K562 (cell line): ENCODE measurements around the gene NUFIP1.

ENCODE experiments used
- BHLHE40 ChIP-seq: IDR thresholded peaks from 2 replicates; pipeline ENCODE4 v1.6.1; 2011; ENCODE audit warnings: low read length, improper control_type of control experiment
- SREBF2 ChIP-seq: sonication (generic); formaldehyde crosslinking; IDR thresholded peaks from 2 replicates; pipeline ENCODE4 v1.4.0; 2020; ENCODE audit warnings: mild to moderate bottlenecking, missing genetic modification reagents
- STAT5A ChIP-seq: IDR thresholded peaks from 2 replicates; pipeline ENCODE4 v1.6.1; 2012; ENCODE audit warnings: low read length, inconsistent platforms, borderline replicate concordance
- TGIF2 ChIP-seq: sonication (generic); formaldehyde crosslinking; IDR thresholded peaks from 2 replicates; pipeline ENCODE4 v1.8.1; 2022; ENCODE audit warnings: mild to moderate bottlenecking, missing genetic modification reagents, moderate library complexity
- TF ChIP-seq, protein P1 (sequence below), 2 experiments: fragments of 450-650 bp in 1 of 2; sonication (generic) in 1 of 2; formaldehyde crosslinking in 1 of 2; IDR thresholded peaks; 2 replicates each; pipeline versions ENCODE4 v1.7.1 to v1.9.0; 2016 to 2022; ENCODE audit warnings: inconsistent platforms in 1 of 2, mild to moderate bottlenecking in 1 of 2, missing genetic modification reagents in 1 of 2

GRCh38 chr13:44954224-44954623 is 35.0 kb downstream of the NUFIP1 start:
- TF ChIP-seq TGIF2 (CRISPR knock-in tag), result no peak
- no peak for TF ChIP-seq STAT5A
- TF ChIP-seq SREBF2 (CRISPR knock-in tag), result no peak
- TF ChIP-seq BHLHE40, result no peak
- TF ChIP-seq, protein P1, sequence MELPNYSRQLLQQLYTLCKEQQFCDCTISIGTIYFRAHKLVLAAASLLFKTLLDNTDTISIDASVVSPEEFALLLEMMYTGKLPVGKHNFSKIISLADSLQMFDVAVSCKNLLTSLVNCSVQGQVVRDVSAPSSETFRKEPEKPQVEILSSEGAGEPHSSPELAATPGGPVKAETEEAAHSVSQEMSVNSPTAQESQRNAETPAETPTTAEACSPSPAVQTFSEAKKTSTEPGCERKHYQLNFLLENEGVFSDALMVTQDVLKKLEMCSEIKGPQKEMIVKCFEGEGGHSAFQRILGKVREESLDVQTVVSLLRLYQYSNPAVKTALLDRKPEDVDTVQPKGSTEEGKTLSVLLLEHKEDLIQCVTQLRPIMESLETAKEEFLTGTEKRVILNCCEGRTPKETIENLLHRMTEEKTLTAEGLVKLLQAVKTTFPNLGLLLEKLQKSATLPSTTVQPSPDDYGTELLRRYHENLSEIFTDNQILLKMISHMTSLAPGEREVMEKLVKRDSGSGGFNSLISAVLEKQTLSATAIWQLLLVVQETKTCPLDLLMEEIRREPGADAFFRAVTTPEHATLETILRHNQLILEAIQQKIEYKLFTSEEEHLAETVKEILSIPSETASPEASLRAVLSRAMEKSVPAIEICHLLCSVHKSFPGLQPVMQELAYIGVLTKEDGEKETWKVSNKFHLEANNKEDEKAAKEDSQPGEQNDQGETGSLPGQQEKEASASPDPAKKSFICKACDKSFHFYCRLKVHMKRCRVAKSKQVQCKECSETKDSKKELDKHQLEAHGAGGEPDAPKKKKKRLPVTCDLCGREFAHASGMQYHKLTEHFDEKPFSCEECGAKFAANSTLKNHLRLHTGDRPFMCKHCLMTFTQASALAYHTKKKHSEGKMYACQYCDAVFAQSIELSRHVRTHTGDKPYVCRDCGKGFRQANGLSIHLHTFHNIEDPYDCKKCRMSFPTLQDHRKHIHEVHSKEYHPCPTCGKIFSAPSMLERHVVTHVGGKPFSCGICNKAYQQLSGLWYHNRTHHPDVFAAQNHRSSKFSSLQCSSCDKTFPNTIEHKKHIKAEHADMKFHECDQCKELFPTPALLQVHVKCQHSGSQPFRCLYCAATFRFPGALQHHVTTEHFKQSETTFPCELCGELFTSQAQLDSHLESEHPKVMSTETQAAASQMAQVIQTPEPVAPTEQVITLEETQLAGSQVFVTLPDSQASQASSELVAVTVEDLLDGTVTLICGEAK (IDR thresholded peaks at IDR 0.05), result no peak
- TF ChIP-seq, protein P1 (CRISPR knock-in tag; IDR thresholded peaks at IDR 0.05), result no peak
